Cardiac muscle cell (in vitro differentiated cells and primary cell): ENCODE results near the gene DHRSX. TPM values are rescaled to one million over a fixed set of nuclear protein-coding genes. Genes with fewer than 3 reads are reported as not detected.

Experiments
- DNase-seq, 2 donors: peaks; one replicate each; pipeline versions ENCODE4 v3.0.0 to v3.0.0-alpha.2; 2010 to 2017; ENCODE audit warnings: low read depth in 1 of 2, low spot score in 1 of 2
- H3K27ac ChIP-seq: fragments of 200-600 bp; sonication (generic); 2 replicates; pipeline ENCODE4 v1.5.1; 2016
- H3K27me3 ChIP-seq: fragments of 200-600 bp; sonication (generic); 2 replicates; pipeline ENCODE4 v1.6.0; 2016; ENCODE audit warnings: control low read depth
- H3K36me3 ChIP-seq: fragments of 200-600 bp; sonication (generic); 2 replicates; pipeline ENCODE4 v1.5.1; 2016; ENCODE audit warnings: control low read depth
- H3K4me1 ChIP-seq: fragments of 200-600 bp; sonication (generic); 2 replicates; pipeline ENCODE4 v1.8.1; 2017; ENCODE audit warnings: low read depth, mild to moderate bottlenecking, mixed run types
- H3K4me3 ChIP-seq: fragments of 200-600 bp; sonication (generic); 2 replicates; pipeline ENCODE4 v1.5.1; 2016; ENCODE audit warnings: mild to moderate bottlenecking
- H3K9me3 ChIP-seq: fragments of 200-600 bp; sonication (generic); 2 replicates; pipeline ENCODE4 v1.5.1; 2017; ENCODE audit warnings: low read depth, mild to moderate bottlenecking, control low read depth
- CTCF ChIP-seq: IDR thresholded peaks from 2 replicates; pipeline ENCODE4 v1.5.1; 2012; ENCODE audit warnings: low read depth, mild to moderate bottlenecking, low read length
- polyA plus RNA-seq: library from polyadenylated mRNA; unstranded; fragments of >200 nt; fragmentation: Nextera tagmentation; extraction: Ambion mirVana; gene quantifications from 2 replicates; pipeline ENCODE4 v1.2.1, GENCODE V29; 2016
- total RNA-seq: library from RNA; depleted of rRNA; stranded (reverse); fragments of >200 nt; gene quantifications from 2 replicates; pipeline ENCODE4 v1.2.3, GENCODE V29; 2016

Gene DHRSX
- total and polyA plus RNA-seq, 2 experiments from 2014 or later: 20.4 to 33.4 TPM

- Histone ChIP-seq H3K4me3 (no peak overlapping the region), H3K4me1 (peaks cover 6% of the 10 kb centered on the region), H3K9me3 (no peaks in the 10 kb centered on the region), H3K27ac (no peak overlapping the region), H3K36me3 (no peaks in the 10 kb centered on the region), H3K27me3 (no peaks in the 10 kb centered on the region)
- TF ChIP-seq CTCF: no peak
- no peak for DNase-seq
These were observed 152.6 kb downstream of the DHRSX start for GRCh38 chrX:2348211-2348610.

- peaks cover 17% of the 10 kb centered on the region for H3K4me1 ChIP-seq
- no peak overlapping the region for H3K27ac ChIP-seq
- no peak for DNase-seq
- no peak for TF ChIP-seq CTCF
- H3K36me3 ChIP-seq: no peaks in the 10 kb centered on the region
- H3K4me3 ChIP-seq: no peak overlapping the region
- no peaks in the 10 kb centered on the region for H3K27me3 ChIP-seq
- no peaks in the 10 kb centered on the region for H3K9me3 ChIP-seq
These were observed 154.6 kb downstream of the DHRSX start for GRCh38 chrX:2346158-2346557.

GRCh38 chrX:2345562-2345961, 155.2 kb downstream of the DHRSX start:
- Histone ChIP-seq H3K4me1 (peaks cover 17% of the 10 kb centered on the region), H3K9me3 (no peaks in the 10 kb centered on the region), H3K27me3 (no peaks in the 10 kb centered on the region), H3K27ac (no peak overlapping the region), H3K4me3 (no peak overlapping the region), H3K36me3 (no peaks in the 10 kb centered on the region)
- no peak for TF ChIP-seq CTCF
- no peak for DNase-seq

DNA sequence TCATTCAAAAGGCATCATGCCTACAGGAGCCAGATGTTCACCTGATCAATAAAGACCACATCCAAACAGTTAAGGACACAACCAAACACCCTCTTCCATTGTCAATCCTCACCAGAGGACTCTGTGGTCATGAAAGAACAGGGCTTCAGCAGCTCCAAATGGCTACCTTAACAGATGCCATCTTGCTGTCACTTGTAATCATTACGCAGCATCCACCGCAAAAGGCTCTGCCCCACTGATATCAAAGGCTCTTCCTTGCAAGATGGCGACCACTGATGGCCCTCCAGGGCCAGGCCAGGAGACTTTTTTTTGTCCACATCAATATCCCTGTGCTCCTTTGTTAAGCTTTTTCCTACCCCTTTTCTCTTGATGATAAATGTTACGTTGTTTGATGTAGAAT, 157.4 kb downstream of the DHRSX start:
- no peak for DNase-seq
- H3K4me3 ChIP-seq: no peak overlapping the region
- H3K27me3 ChIP-seq: no peaks in the 10 kb centered on the region
- no peaks in the 10 kb centered on the region for H3K9me3 ChIP-seq
- H3K27ac ChIP-seq: peak overlapping the region; percentile 94
- TF ChIP-seq CTCF: no peak
- no peaks in the 10 kb centered on the region for H3K36me3 ChIP-seq
- H3K4me1 ChIP-seq: peaks cover 15% of the 10 kb centered on the region

DNA sequence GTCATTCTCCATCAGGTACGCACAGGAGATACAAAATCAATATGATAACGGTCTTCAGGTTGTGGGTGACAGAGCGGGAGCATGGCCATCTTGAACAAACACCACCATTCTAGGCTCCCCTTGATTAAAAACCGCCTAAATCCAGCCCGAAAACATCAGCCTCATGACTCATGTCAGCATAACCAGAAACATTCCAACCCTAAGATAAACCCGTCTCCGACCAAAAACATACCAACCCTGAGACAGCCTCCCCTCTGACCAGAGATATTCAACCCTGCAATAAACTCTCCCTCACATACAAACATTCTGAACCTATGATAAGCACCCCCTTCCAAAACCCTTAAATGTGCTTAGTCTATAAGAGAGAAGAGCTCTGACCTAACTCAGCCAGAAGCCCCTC, 157.9 kb downstream of the DHRSX start:
- H3K27me3 ChIP-seq: no peaks in the 10 kb centered on the region
- H3K4me3 ChIP-seq: no peak overlapping the region
- H3K9me3 ChIP-seq: no peaks in the 10 kb centered on the region
- peak overlapping the region; percentile 94 for H3K27ac ChIP-seq
- H3K4me1 ChIP-seq: peaks cover 12% of the 10 kb centered on the region
- peak in 1 of 2 donors; percentile 92 for DNase-seq
- TF ChIP-seq CTCF: no peak
- H3K36me3 ChIP-seq: no peaks in the 10 kb centered on the region

DNA sequence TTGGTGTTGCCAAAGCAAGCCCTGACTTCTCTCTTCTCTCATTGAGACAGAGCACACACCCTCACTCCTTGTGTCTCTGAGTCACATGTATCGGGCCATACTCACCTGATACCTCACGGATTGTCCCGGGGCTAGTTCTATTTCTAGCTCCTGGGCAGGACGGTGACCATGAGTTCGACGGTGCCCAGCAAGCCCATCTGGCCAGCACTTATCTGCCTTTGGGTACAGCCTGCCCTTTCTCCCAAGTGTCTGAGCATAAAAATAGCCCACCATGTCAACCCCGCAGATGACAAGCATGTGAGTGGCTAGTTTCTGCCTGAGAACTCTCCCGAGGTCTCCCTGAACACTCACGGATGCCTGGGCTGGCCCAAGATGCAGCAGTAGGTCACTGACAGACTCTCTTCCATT, 158.5 kb downstream of the DHRSX start:
- Histone ChIP-seq H3K4me3 (no peak overlapping the region), H3K36me3 (no peaks in the 10 kb centered on the region), H3K27me3 (no peaks in the 10 kb centered on the region), H3K4me1 (peaks cover 12% of the 10 kb centered on the region), H3K27ac (peak overlapping the region; percentile 94), H3K9me3 (no peaks in the 10 kb centered on the region)
- no peak for TF ChIP-seq CTCF
- peak; percentile 7 to 76 for DNase-seq
